AG20443 (cell line): Measurements from ENCODE around the gene SAMD7.

Experiments used
- DNase-seq: peaks from one replicate; pipeline ENCODE4 v3.0.0; 2012; ENCODE audit warnings: low spot score, mixed read lengths

SAMD7 gene

DNA sequence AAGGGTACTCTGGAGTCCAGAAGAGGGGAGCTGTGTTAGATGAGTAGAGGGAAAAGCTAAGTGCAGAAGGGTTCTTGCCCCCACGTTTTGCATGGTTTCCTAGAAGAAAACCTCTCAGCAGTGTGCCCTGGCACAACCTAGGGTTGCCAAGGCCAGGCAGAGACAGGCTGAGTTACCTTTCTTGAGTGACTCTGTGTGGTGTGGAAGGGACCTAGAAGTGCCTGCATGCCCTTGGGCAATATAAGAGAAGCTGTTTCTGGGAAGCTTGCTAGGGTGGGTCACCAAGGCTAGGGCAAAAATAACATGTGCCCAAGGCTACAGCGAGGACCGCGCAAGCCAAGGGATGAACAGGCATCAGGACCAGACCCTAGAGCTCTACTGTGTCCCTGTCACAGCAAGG is 3.4 kb upstream of the SAMD7 start:
- DNase-seq = no peak

DNA sequence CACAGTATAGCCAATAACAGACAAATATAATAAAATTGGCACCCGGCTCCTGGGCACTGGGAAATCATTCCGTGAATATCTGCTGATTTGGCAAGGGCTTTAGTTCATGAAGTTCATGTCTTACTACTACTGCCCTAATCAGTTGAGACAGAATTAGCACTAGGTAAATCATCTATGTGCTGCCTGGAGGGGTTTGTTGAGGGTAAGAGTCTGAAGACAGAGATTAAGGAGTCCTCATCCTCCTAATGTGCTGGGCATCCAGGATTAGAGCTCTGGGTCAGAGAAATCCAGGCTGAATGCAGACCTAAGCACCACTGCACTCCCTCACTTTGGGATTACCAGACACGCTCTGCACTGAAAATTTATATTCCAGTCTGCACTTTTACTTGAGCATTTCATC is 2.0 kb downstream of the SAMD7 start:
- no peak for DNase-seq

DNA sequence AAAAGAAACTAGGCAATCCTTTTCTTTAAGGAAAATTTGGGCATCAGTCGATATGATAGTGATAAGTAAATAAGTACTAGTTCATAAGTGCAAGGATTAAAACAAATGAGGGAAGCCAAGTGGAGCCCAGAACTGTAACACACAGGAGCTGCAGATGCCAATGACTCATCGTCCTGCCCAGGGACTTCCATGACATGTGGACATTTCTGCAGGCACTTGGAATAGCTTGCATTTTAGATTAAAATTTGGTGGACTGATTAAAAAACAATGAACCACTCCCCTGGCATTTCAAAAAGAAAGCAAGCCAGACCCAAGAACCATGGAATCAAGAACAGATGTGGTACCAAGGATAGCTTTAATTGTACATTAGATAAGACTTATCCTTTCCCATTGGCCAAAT is 2.9 kb downstream of the SAMD7 start:
- DNase-seq = peak; percentile 62

DNA sequence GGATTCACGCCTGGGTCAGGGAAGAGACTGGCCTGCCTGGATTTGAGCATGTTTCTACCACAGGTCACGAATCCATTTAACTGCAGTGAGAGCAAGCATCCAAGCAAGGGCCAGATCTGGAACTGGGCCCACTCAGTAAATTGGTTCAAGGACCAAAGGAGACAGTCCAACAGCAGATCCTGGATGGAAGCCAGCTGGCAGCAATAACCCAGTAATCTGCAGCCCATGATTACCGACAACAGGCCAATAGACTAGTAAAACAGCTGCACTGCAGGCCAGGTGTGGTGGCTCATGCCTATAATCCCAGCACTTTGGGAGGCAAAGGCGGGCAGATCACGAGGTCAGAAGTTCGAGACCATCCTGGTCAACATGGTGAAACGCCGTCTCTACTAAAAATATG is 11.8 kb downstream of the SAMD7 start:
- DNase-seq = no peak

DNA sequence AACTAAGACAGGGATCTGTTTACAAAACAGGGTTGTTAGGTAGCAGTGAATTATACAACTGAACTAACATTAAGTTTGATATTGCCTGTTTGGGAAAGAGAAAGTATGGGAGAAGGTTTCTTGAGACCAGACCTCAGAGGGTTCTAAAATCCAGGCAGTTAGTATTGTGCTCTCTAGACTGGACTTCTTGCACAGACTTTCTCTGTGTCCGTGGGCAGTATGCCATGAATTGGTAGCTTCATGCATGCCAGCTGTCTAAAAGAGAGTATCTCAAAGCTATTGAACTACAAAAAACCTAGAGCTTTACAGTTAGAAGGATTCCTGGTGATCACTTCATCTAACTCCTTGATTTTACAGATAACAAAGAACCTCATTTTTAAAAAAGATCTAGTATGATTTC is 12.5 kb downstream of the SAMD7 start:
- DNase-seq = no peak

DNA sequence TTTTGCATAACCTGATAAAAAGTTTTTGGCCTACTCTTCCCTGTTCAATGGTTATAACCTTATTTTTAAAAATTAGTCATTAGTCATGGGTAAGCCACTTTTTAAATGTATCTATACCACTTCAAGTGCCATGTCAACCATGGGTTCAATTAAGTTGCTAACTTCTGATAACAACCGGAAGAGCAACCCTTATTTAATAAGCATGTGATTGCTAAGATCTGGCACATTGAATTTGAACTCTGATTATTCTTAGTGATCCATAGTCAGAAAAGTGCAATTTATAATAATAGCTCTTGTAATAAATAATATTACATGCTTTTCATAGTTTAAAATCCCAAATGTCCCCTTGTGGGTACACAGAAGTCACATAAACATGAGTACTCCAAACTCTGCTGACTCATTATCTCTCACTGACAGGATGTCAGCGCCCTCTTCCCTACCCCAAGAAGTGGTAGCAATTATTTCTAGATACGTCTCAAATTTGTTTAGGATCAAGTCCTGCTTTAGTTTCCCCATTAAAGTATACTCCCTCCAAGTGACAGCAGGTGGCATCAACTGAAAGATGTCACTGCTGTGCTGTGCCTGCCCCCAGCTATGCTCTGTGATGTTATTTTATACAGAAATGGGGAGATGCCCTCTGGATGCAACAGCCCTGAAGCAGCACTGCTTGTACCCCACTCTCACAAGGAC is 18.6 kb downstream of the SAMD7 start:
- no peak for DNase-seq

DNA sequence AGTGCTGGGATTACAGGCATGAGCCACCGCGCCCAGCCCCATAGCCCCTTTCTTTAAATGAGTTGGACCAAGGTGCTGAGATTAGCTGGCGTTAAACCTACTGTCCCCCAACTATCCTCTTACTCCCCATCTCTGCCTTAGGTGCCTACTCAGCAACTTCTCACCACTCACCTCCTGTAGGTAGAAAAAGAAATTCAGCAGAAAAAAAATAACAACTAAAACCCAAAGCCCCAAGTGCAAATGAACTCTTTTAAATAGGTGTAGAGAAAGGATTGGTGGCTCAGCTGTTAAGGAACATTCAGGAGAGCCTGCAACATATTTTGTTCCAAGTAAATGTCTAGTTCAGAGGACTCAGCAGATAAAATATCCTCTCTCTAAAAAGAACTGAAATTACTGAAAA is 19.5 kb downstream of the SAMD7 start:
- no peak for DNase-seq

DNA sequence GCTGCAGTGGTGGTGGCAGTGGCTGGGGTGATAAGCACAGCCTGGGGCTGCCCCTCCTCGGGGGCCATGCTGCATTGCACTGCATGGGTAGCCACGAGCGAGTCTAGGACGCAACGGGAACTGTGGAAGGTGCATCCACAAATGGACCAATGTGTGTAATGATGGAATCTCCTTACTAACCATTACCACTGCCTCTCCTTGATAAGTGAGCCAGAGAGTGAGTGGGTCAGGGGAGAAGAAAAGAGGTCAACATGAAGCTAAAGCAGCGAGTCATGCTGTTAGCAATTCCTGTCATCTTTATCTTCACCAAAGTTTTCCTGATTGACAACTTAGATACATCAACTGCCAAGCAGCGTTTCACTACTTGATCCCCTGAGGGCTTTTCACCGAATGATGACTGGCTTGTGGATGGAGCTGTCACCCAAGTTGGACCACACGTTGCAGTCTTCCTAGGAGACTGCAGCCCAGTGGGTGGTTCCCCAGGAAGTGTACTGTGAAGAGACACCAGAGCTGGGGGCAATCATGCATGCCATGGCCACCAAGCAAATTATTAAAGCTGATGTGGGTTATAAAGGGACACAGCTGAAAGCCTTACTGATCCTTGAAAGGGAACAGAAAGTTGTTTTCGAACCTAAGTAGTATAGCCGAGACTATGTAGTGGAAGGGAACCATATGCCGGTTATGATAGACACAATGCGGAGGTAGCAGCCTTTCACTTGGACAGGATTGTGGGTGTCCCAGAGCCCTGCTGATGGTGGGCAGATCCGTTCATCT is 20.6 kb downstream of the SAMD7 start:
- DNase-seq = no peak

DNA sequence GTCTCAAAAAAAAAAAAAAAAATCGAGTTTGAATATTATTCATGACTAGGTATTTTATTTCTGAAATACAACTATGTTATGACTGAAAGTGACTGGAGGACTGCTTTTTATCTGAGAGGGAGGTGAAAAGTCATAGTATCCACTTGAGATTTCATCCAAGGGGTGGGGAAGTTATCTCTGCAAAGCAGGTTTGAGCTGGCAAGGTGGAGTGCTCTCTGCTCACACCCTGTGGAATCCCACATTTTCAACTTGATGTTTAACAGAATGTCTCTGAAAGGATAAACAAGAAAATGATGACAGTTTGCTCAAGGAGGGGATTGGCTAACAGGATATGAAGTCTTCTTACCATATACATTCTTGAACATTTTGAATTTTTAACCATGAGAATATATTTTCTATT is 27.9 kb downstream of the SAMD7 start:
- no peak for DNase-seq

DNA sequence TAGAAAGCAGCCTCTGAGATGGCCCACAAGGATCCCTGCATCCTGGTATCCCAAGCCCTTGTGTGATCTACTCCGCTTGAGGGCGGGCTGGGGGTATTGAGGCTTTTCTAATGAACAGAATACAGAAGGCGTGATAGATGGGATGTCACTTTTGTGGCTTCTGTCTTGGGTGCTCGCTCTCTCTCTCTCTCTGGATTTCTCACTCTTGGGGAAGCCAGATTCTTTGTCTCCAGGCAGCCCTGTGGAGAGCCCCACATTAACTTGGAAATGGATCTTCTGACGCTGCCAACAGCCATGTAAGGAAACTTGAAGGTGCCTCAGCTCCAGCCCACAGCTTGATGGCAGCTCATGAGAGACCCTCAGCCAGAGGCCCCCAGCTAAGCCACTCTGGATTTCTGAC is 28.4 kb downstream of the SAMD7 start:
- DNase-seq = no peak

DNA sequence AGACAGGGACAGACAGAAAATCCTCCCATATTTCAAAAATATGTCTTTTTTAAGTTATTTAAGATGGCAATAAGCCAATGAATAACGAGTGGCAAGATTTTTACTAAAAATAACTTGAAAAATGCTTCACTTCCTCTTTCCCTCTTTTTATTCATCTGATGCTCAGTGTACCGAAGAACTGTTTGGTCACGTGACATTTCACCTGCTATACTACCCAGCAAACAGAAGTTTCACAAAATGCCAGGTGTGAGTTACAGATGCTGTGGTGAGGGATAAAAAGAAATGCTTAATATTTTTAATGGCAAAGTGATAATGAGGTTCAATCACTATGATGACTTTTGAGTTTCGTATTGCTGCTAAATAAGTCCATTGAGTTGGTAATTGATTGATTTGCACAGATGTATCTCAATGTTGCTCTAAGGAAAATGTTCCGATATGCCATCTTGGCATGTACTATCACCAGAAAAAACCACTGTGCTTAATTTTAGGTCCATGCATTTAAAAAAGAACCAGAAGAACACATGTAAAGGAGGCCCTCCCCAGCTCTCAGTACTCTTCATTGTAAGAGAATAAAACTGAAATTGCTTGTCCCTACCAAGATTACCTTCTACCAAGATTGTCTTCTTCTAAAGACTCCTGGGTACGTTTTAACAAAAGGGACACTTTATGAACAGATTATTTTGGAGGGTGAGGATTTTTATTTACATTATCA is 29.3 kb downstream of the SAMD7 start:
- no peak for DNase-seq

DNA sequence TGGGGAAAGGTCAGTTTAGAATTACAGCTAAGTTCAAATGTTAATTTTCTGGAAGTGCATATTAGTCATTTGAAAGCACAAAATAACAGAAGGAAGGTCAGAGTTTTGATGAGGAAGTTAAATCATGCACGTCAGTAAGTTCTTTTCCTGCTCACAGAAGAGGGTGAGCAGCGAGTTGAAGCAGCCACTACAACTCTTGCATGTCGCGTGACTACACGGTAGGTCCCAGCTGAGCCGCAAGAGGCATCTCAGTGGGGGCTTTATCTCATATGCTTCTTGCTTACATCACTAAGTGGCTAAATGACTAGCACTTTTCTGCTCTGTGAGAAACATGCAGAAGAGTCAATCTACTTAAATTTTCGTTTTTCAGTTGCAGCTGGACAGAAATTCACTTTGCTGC is 33.9 kb downstream of the SAMD7 start:
- DNase-seq = no peak

DNA sequence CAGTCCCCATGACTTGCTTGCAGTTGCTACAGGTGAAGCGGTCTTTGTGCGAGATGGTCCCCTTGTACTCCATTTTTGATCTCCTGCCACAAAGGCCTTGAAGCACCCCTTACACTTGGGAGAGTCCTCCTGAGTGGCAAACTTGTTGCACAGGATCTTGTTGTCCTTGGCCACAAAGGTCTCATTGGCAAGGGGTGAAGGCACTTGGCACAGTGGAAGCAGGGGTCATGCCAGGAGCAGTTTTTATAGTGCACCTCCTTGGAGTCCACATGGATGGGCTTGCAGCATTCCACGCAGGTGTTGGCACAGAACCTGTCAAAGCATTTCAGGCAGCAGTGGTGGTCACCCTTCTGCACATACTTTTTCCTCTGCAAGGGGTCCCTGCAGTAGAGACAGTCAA is 35.0 kb downstream of the SAMD7 start:
- no peak for DNase-seq

DNA sequence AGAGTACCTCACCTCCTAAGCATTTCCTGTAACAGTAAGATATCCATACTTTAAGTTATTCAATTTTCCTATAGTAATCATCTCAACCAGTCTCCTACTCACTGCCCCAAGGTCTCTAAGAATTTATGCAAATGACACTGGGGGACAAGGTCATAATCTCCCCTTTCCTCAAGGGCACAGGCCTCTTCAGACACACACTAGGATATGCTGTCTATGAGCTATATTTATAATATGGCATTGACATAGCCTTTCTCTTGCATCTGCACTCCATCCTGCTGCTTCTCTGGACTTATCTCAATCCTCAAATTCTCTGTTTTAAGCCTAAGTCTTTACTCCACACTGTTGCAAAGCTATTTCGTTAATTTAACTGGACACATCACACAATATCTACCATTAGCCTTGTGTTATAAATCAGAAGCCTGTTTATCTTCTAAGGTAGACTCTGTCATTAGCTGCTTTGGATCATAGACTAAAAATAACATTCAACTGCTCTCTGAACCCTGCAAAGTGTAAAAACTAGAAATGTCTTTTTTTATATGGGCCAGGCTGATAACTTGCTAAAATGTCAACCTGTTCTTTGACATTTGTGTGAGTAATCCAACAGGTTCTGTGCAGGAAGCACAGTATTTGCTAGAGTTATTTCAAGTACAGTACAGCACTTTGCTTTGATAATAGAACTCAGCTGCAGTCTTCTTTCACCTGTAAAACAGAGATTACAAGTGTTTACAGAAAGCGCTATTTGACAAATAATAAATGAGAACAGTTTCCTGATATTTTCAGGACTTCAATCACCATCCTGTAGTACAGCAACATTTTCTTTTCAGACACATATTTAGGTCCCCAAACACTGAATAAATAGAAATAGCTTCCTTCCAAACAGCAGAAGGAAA is 37.4 kb downstream of the SAMD7 start:
- no peak for DNase-seq

DNA sequence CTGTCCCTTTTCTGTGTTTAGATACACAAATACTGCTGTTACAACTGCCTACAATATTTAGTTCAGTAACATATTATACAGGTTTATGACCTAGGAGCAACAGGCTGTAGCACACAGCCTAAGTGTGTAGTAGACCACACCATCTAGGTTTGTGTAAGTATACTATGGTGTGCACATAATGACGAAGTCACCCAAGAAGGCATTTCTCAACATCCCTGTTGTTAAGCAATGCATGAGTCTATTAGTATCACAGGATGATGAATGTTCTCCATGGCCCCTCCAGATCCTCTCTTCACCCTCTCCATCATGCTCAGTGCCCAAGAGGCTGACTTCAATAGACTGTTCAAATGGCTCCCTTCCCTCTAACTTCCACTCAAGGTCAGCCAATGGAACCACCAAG is 40.7 kb downstream of the SAMD7 start:
- DNase-seq = no peak

DNA sequence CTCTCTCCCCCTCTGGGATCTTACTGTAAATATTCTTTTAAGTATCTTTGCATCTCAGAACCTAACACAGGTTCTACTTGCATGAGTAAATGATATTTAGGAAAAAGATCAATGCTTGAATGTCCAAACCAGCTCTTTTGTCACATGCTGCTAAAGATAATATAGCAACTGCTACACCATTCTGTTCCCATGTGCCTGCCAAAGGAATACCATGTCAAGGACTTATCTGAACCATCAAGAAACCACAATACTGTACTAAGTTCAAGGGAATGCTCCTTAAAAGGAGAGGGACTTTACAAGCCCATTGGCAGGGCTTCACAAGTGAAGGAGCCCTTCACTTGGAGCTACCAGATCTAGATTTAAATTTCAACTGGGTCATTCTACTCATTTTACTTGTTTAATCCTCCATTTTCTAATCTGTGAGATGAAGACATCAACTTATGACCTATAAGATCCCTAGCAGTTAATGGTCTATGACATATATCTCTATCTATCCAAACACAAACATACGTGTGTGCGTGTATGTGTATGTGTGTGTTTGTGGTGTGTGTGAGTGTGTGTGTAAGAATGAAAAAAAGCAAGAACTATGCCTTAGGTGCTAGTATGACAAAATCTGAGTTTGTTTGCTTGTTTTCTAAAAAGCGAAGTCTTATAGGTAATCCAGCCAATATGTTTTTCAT is 42.2 kb downstream of the SAMD7 start:
- DNase-seq = no peak

DNA sequence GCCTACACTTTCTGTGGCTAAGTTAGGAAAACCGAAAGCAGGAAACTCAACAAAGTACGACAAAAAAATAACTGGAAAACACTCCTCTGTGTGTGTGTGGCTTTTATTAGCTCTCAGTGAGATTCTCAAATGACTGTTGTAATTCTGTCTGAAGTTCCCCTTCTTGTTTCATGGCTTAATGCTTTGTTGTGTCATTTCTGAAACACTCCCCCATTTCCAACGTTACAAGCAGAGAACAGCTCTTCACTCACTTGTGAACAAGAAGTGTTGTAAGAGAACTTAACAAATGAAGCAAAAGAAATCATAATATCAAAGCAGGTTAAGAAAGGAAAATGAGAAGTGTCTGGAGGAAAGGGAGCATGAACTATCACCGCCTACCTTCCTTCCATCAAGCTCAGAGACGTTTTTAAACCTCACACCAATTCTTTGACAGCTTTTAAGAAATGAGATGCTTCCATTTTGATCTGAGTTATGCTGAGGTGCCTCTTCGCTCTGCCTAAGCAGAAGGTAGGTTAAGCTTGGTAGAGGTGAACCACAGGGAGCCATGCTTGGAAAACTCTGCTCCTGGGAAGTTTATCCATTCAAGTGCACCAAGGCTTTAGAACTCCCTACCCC is 42.9 kb downstream of the SAMD7 start:
- no peak for DNase-seq

DNA sequence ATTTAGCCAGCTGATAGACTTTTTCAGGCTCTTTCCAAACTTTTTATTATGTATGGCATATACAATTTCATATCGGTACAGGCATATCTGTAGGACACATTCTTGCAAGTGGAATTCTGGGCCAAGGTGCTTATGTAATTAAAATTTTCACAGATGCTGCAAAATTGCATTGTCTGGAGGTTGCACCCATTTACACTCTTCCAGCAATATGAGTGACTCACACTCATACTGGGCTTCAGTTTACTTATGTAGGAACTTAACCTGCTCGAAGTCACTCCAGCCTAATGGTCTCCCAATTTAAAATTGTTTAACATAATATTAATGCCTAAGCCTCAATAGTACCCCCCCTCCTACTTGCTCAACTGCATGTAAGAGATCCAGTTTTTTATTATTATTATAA is 44.0 kb downstream of the SAMD7 start:
- no peak for DNase-seq

DNA sequence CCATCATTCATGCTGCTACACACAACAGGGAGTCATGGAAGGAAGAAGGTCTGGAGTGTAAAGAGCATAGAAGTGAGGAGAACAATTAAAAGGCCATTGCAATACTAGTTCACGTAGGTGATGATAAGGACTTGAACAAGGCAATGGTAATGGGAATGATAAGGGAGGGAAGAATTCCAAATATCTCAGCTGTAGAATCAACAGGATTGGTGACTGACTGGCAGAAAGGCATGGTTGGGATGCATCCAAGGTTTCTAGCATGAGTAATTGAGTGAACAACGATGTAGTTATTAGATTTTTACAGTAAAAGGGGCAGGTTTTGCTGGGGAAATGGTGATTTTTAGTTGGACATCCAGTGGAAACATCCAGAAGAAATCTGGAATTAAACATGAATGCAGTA is 52.8 kb downstream of the SAMD7 start:
- DNase-seq = no peak

DNA sequence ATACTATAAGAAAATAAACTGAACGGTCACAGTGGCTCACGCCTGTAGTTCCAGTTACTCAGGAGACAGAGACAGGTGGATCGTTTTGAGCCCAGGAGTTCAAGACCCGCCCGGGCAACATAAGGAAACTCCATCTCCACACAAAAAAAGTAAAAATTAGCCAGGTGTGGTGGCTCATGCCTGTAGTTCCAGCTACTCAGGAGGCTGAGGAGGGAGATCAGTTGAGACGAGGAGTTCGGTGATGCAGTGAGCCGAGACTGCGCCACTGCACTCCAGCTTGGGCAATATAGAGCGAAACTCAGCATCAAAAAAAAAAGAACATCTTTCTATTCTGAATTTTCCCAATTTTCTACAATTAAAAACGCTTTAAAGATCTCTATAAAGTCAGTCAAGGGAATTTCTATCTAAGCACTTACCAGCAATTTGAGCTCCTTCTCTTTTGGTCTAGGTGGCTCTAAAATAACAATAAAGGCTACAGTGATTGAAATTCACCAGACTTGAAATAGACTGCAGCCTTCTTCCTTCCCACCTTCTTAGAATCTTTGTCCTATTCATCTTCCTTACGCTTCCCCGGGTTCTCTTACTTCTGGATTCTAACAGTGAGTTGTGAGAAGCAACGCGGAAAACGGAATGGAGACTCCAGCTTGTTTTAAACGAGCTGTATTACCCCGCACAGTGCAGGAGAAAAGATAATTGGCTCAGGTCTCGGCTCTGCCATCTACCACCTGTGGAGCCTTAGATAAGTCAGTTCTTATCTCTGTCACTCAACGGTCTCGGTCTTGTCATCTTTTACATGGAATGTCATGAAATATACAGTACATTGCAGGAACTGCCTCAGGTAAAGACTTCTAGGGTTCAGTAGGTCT is 54.4 kb downstream of the SAMD7 start:
- no peak for DNase-seq
